Esophagus muscularis mucosa (tissue), 4 donors: Measurements from ENCODE around the gene COX6A2. TPM values are rescaled to one million over a fixed set of nuclear protein-coding genes. Genes with fewer than 3 reads are reported as not detected.
A peak's percentile ranks its signal among the peaks of the same experiment; 100 is the strongest.
"Not testable (repeated sequence)": the region's sequence is repeated elsewhere in the genome, so short reads cannot be mapped to it uniquely, and the experiment has no call there.

Experiments used
- DNase-seq: peaks from one replicate; pipeline ENCODE4 v3.0.0-alpha.2; 2017; ENCODE audit errors: extremely low spot score
- H3K27ac ChIP-seq, 4 donors: fragments of 200-600 bp; sonication (generic); replicated peaks in 1 of 4; 1 replicate in 3 of 4; 2 replicates in 1 of 4; pipeline ENCODE4 v1.5.1; 2016 to 2019; ENCODE audit warnings: mild to moderate bottlenecking in 1 of 4
- H3K27me3 ChIP-seq, 4 donors: fragments of 200-600 bp; sonication (generic); one replicate each; pipeline versions ENCODE4 v1.5.1 to v1.6.0; 2016 to 2019
- H3K36me3 ChIP-seq, 4 donors: fragments of 200-600 bp; sonication (generic); one replicate each; pipeline ENCODE4 v1.5.1; 2016 to 2019
- H3K4me1 ChIP-seq, 4 donors: fragments of 200-600 bp; sonication (generic); one replicate each; pipeline ENCODE4 v1.5.1; 2016 to 2019
- H3K4me3 ChIP-seq, 4 donors: fragments of 200-600 bp; sonication (generic); 1 replicate in 2 of 4; 2 replicates in 2 of 4; pipeline ENCODE4 v1.5.1; 2016 to 2019; ENCODE audit warnings: mild to moderate bottlenecking in 4 of 4, moderate library complexity in 1 of 4
- H3K9me3 ChIP-seq, 4 donors: fragments of 200-600 bp; sonication (generic); 1 replicate in 3 of 4; 2 replicates in 1 of 4; pipeline ENCODE4 v1.5.1; 2016 to 2019
- CTCF ChIP-seq, 3 experiments: fragments of 200-600 bp in 2 of 3; fragments of 450-650 bp in 1 of 3; sonication (generic) in 2 of 3; IDR thresholded peaks; one replicate each; pipeline ENCODE4 v1.5.1; 2017 to 2019; ENCODE audit warnings: antibody characterized with exemption in 3 of 3, mild to moderate bottlenecking in 2 of 3, moderate library complexity in 1 of 3
- EP300 ChIP-seq: sonication (generic); formaldehyde crosslinking; IDR thresholded peaks from one replicate; pipeline ENCODE4 v1.6.1; 2017; ENCODE audit warnings: antibody characterized with exemption
- POLR2A ChIP-seq: fragments of 450-650 bp; IDR thresholded peaks from one replicate; pipeline ENCODE4 v1.6.1; 2017; ENCODE audit warnings: antibody characterized with exemption, moderate library complexity, mild to moderate bottlenecking, low read depth
- POLR2AphosphoS5 ChIP-seq, 2 donors: sonication (generic); formaldehyde crosslinking; IDR thresholded peaks; one replicate each; pipeline ENCODE4 v1.6.1; 2017; ENCODE audit warnings: antibody characterized with exemption in 2 of 2
- WGBS: methylation state at CpG from one replicate; pipeline ENCODE4 v1.1.5; 2018; 5-methylcytosine and 5-hydroxymethylcytosine counted together
- intact Hi-C: fragments of 100-400 bp; cut with DNase I; formaldehyde crosslinking; loops from one replicate; pipeline ENCODE4 v1.15.1; 2023
- total RNA-seq, 4 donors: library from RNA; depleted of rRNA; stranded (reverse); fragments of >200 nt; gene quantifications; one replicate each; pipeline versions ENCODE4 v1.1.0 to v1.2.1, GENCODE V29; 2016

The COX6A2 gene
- total RNA-seq, 4 donors from 2014 or later, result 1.3 TPM; not detected in 3

- WGBS, result 57% methylated on average over 3 of the region's 3 CpGs
- peaks cover 0 to 5% (median 2%) of the 10 kb centered on the region in 4 donors for H3K36me3 ChIP-seq
- peak overlapping the region; percentile 58 to 71 (median 66) for H3K27ac ChIP-seq
- intact Hi-C loops, result loop anchor here (10.0 kb wide), 1 partner anchor 412 kb away; no protein-coding TSS in a partner anchor
- peak in 1 of 2 donors; percentile 29 for TF ChIP-seq POLR2AphosphoS5 (IDR thresholded peaks at IDR 0.05)
- TF ChIP-seq POLR2A, result no peak
- TF ChIP-seq EP300, result no peak
- no peak for DNase-seq
- peaks cover 64 to 70% (median 67%) of the 10 kb centered on the region in 4 donors for H3K4me1 ChIP-seq
- no peaks in the 10 kb centered on the region for H3K9me3 ChIP-seq
- no peaks in the 10 kb centered on the region for H3K27me3 ChIP-seq
- no peak overlapping the region for H3K4me3 ChIP-seq
Measured at GRCh38 chr16:31452631-31453106, 24.5 kb upstream of the COX6A2 start.

- peak; percentile 23 for TF ChIP-seq POLR2AphosphoS5 (IDR thresholded peaks at IDR 0.05)
- TF ChIP-seq EP300, result no peak
- TF ChIP-seq CTCF (IDR thresholded peaks at IDR 0.05), result peak; percentile 44 to 57 (median 55)
- Histone ChIP-seq H3K27me3 (no peaks in the 10 kb centered on the region), H3K36me3 (peaks cover 0 to 5% (median 2%) of the 10 kb centered on the region in 4 donors), H3K4me3 (no peak overlapping the region), H3K9me3 (no peaks in the 10 kb centered on the region), H3K4me1 (peaks cover 55 to 61% (median 59%) of the 10 kb centered on the region in 4 donors), H3K27ac (peak overlapping the region; percentile 58 to 71 (median 66))
- intact Hi-C loops, result loop anchor here (10.0 kb wide), 1 partner anchor 413 kb away; no protein-coding TSS in a partner anchor
- WGBS, result 44% methylated on average over 11 of the region's 11 CpGs
- DNase-seq, result no peak
Measured at GRCh38 chr16:31451681-31452351, 23.7 kb upstream of the COX6A2 start.

GRCh38 chr16:31451201-31451600 is 23.0 kb upstream of the COX6A2 start:
- 84% methylated on average over 5 of the region's 5 CpGs for WGBS
- Histone ChIP-seq H3K4me3 (no peak overlapping the region), H3K27me3 (no peaks in the 10 kb centered on the region), H3K9me3 (no peaks in the 10 kb centered on the region), H3K27ac (peak overlapping the region in 3 of 4 donors; percentile 58 to 67 (median 66)), H3K36me3 (peaks cover 0 to 5% (median 2%) of the 10 kb centered on the region in 4 donors), H3K4me1 (peaks cover 50 to 55% (median 53%) of the 10 kb centered on the region in 4 donors)
- intact Hi-C loops, result loop anchor here (10.0 kb wide), 1 partner anchor 414 kb away; no protein-coding TSS in a partner anchor
- DNase-seq, result no peak
- TF ChIP-seq EP300 (no peak), POLR2AphosphoS5 (IDR thresholded peaks at IDR 0.05) (no peak), POLR2A (no peak)

GRCh38 chr16:31445931-31446330 is 17.8 kb upstream of the COX6A2 start:
- WGBS, result 78% methylated on average over 6 of the region's 6 CpGs
- not testable (repeated sequence) for H3K4me3 ChIP-seq, DNase-seq, H3K9me3 ChIP-seq, H3K27me3 ChIP-seq, H3K27ac ChIP-seq, H3K36me3 ChIP-seq
- intact Hi-C loops, result loop anchor here (10.0 kb wide), 1 partner anchor 371 kb away; the partner anchor contains the start of genes ZNF646 and ZNF668
- H3K4me1 ChIP-seq, result peaks cover 7 to 19% (median 13%) of the 10 kb centered on the region in 4 donors

GRCh38 chr16:31441956-31442355 is 13.8 kb upstream of the COX6A2 start:
- 74% methylated on average over 34 of the region's 34 CpGs for WGBS
- Histone ChIP-seq H3K27me3 (no peaks in the 10 kb centered on the region), H3K9me3 (no peaks in the 10 kb centered on the region), H3K36me3 (no peaks in the 10 kb centered on the region), H3K27ac (peak overlapping the region; percentile 89 to 97 (median 94)), H3K4me3 (peak overlapping the region; percentile 64 to 87 (median 76)), H3K4me1 (peaks cover 7 to 17% (median 13%) of the 10 kb centered on the region in 4 donors)
- TF ChIP-seq EP300 (no peak), POLR2A (no peak), CTCF (IDR thresholded peaks at IDR 0.05) (no peak), POLR2AphosphoS5 (IDR thresholded peaks at IDR 0.05) (no peak)
- DNase-seq, result no peak
- intact Hi-C loops, result loop anchor here (2.0 to 10.0 kb wide), 3 partner anchors 265 to 457 kb away; partner anchors contain the start of genes HSD3B7, ZNF646 and ZNF668
